K562 treated with DMSO at 1 percent for 4 hours (cell line): ENCODE results near the gene ZFP64. TPM values are rescaled to one million over a fixed set of nuclear protein-coding genes. Genes with fewer than 3 reads are reported as not detected.

ENCODE experiments used
- total RNA-seq: library from RNA; unstranded; fragments of 300-600 nt; gene quantifications from 2 replicates; pipeline ENCODE4 v1.2.3, GENCODE V29; 2022; ENCODE audit not compliant: insufficient read depth

The ZFP64 gene
- total RNA-seq: 7.0 TPM in 2 replicates

DNA sequence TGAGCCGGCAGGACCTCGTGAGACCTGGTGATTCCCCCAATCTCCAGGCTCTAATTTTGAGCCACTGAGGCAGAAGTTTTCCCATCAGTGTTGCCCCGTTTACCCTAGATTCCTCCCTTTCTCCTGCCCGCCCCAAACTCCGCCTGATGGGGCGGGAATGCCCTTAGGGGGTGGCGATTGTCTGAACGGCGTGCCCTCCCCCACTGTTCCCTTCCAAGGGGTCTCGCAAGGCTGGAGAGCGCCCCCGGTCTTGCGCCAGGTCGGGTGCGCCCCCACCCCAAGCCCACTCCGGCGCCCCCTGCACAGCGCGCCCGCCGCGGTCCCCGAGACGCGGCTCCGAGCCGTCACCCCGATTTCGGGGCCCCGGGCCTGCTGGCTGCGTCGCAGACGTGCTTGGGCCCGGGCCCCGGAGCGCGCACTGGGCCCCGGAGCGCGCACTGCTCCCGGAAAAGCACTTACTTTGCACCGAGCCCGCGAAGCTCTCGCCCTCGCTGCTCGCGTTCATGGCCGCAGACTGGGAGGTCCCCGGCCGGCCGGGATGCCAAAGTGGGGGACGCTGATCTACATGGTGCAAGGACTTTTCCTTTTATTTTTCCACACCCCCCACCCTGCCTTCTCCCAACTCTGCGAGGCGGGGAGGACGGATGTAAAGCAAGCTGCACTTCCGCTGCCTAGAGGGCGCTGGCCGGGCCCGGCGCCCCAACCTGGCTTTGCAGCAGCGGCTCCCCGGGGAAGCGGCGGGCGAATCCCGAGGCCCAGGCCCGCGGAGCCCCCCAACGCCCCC lies at the start of gene ZFP64:
Gene ZFP64 (minus strand): TSS at position 648 of the 784 bp plus-strand sequence. CDS start 143 bp downstream, at position 505.

